A204.1 (cell line): ENCODE measurements around the gene MTMR12.
"Not testable (repeated sequence)": the region's sequence is repeated elsewhere in the genome, so short reads cannot be mapped to it uniquely, and the experiment has no call there.

Experiments
- FAIRE-seq: peaks from 2 replicates; lab custom pipeline; 2012; peaks lifted over from hg19 to GRCh38; lab: Jason Lieb, UNC

Gene MTMR12

GRCh38 chr5:32323741-32324140 is 11.0 kb upstream of the MTMR12 start:
- FAIRE-seq = no peak

- no peak for FAIRE-seq
These were observed 10.1 kb upstream of the MTMR12 start for GRCh38 chr5:32322882-32323281.

- not testable (repeated sequence) for FAIRE-seq
These were observed 9.0 kb upstream of the MTMR12 start for GRCh38 chr5:32321787-32322186.

GRCh38 chr5:32320576-32320975 is 7.8 kb upstream of the MTMR12 start:
- no peak for FAIRE-seq

- FAIRE-seq = no peak
These were observed 7.3 kb upstream of the MTMR12 start for GRCh38 chr5:32319926-32320543.

DNA sequence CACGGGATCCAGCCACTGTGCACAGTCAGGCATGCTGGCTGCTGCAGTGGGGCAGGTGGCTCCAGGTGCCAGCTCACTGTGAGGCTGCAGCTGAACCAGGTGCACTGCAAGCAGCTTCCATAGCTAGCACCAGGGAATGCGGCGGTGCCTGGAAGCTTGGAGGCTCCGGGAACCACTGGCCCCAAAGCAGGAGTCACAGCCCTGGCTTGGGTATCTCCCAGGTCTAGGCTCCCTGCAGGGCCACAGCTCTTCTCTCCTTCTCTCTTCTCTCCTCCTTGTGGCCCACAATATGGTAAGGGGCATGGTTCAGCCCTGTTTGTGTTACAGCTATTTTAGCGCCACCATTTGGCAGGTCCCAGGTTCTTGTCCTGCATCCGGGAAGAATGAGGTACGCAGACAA is 6.7 kb upstream of the MTMR12 start:
- no peak for FAIRE-seq

DNA sequence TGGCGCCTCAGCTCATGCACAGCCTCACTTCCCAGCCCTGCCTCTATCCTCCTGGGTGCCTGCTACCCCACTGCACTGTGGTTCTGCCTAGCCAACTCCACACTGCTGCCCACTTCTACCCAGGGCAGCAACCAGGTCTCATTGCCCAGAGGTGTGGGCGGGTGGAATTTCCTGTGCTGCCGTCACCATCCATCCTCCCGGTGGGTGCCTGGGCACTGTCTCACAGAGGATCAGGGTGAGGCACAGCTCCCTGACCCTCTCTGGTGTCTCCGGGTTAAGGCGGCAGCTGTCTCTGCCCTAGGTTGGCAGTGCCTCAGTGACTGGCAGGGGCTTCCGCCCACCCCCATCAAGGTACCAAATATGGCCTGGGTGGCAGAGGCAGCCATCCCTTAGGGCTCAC is 4.3 kb upstream of the MTMR12 start:
- no peak for FAIRE-seq

GRCh38 chr5:32315221-32316014 is 2.7 kb upstream of the MTMR12 start:
- FAIRE-seq = no peak

GRCh38 chr5:32314658-32315057 is 1.9 kb upstream of the MTMR12 start:
- FAIRE-seq = no peak

GRCh38 chr5:32314152-32314488 is 1.4 kb upstream of the MTMR12 start:
- FAIRE-seq = not testable (repeated sequence)

DNA sequence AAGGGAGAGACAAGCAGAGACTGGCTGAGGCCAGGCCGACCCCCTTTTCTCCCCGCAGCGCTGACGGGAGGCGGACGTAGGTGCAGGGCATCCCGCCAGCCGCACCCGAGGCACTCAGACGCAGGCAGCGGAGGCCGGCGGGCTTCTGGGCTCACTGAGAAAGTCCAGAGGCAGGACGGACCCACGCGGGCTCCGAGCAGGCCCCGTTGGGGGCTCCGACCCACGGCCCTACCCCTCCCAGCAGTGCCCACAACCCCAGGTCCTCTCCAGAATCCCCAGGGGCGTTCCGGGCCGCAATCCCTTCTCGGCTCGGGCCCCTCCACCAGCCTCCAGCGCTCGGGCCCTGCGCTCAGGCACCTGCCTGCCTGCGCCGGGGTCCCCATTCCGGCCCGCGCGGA is 543 bp downstream of the MTMR12 start:
- FAIRE-seq = no peak

DNA sequence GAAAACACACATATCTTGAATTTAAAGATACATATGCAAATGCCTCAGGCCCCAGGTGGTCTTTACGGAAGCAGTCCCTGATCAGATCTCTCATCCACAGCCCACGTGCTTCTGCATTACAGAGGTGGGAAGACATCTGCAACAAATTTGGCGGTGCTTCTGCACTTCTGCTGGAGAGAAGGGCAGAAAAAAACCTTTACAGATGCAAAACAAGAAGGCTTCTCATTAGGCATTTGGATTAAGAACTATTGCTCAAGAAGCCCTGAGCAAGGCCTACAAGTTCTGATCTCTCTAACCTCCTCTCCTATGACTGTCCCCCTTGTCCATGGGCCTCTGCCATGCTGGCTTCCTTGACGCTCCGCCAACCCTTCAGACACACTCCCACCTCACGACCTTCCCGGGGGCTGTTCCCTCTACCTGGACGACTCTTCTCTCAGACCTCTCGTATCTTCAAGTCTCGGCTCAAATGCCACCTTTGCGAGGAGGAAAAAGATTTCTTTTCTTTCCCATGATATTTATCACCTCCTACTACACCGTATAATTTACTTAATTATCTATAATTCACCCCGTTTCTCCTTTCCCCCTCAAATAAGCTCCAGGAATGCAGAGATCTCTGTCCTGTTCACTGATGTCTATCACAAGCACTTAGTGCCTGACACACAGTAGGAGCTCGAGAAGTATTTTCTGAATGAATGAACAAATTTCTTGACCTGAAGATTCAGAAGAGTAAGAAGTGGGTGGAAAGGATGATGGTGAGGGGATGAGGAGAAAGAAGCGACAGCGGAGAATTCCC is 1.1 kb downstream of the MTMR12 start:
- no peak for FAIRE-seq

- no peak for FAIRE-seq
These were observed 3.0 kb downstream of the MTMR12 start for GRCh38 chr5:32309761-32310160.

- no peak for FAIRE-seq
These were observed 3.8 kb downstream of the MTMR12 start for GRCh38 chr5:32308946-32309345.

DNA sequence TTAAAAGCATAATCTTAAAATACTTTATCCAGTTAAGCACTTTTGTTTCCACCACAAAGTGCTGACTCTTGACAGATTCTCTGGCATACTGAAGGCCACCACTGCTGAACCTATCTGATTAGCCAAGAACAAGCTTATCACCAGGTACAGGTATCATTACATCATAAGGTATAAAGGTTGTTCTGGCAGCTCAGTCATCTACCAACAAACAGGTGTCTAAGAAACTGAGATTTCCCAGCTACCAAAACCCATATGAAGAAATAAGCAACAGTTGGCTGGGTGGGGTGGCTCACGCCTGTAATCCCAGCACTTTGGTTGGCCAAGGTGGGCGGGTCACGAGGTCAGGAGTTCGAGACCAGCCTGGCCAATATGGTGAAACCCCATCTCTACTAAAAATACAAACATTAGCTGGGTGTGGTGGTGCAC is 5.0 kb downstream of the MTMR12 start:
- no peak for FAIRE-seq

GRCh38 chr5:32304622-32305021 is 8.1 kb downstream of the MTMR12 start:
- FAIRE-seq = no peak

DNA sequence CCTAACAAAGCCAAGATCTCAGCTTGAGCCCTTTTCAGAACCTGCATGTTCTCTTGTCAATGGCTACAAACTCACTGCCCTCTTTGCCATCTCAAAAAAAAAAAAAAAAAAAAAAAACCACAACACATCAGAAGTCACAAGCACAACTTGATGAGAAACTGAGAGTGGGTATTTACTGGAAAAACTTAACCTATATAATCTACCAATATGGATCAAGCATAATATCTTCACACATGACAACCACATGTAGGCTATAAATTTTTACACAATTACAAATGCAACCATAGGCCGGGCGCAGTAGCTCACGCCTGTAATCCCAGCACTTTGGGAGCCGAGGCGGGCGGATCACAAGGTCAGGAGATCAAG is 9.0 kb downstream of the MTMR12 start:
- FAIRE-seq = no peak

DNA sequence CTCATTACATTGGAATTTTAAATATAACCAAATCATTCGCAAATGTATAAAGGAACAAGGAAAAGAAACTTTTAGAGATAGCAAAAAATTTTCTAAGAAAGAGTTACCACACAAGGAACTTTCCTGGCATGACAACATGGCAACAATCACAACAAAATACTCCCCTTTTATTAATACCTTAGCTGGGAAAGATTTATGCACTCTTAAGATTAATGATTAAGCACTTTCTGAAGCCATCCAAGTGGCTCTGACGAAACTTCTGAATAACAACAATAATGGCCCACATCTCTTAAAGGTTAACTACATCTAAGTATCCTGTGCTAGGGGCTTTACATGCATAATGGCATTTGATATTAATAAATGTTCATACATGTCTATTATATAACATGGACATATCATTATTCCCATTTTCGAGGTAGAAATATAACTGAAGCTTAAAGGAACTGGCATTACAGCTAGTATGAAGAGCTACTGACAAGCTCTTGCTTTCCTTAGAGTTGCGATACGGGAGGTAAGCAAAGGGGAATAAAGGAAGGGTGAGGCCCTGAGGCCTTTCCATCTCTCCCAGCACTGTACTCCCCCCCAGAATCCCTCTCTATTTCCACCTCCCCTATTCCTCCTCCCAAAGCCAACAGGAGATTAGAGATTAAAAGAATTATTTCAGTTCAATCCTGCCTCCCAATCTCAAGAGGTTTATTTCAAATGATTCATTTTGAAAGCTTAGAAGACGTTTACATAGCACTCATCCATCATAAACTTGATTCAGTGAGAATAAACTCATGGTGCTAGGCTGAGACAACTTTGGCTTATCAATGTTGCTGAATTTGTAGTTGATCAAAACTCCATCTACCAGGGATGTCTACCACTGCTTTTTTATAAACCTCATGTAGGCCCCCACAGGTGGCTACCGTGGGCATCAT is 9.6 kb downstream of the MTMR12 start:
- no peak for FAIRE-seq

- no peak for FAIRE-seq
These were observed 10.8 kb downstream of the MTMR12 start for GRCh38 chr5:32301891-32302290.

GRCh38 chr5:32299059-32299677 is 13.6 kb downstream of the MTMR12 start:
- no peak for FAIRE-seq

DNA sequence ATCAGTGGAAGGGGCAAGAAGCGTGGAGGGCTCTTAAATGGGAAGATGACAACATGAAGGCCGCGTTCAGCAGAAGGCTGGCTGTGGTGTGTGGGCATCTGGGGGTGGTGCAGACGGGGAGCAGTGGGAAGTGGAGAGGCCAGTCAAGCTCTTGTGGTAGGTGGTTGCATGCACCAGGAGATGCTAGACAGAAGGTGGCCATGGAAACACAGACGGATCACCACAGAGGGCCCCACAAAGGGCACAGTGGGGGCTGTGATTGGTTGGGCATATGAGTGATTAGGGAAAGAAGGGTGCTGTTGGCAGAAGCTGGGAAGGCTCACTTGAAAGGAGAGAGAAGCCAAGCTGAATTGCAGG is 14.7 kb downstream of the MTMR12 start:
- FAIRE-seq = no peak
